HG03097 (cell line): Measurements from ENCODE around the gene KDM7A.

ENCODE experiments used
- ATAC-seq: cut with Tn5 transposase; IDR thresholded peaks from one replicate; pipeline ENCODE4 v1.9.1; 2021; ENCODE audit not compliant: unreplicated experiment, low FRiP score

KDM7A gene, protein sequence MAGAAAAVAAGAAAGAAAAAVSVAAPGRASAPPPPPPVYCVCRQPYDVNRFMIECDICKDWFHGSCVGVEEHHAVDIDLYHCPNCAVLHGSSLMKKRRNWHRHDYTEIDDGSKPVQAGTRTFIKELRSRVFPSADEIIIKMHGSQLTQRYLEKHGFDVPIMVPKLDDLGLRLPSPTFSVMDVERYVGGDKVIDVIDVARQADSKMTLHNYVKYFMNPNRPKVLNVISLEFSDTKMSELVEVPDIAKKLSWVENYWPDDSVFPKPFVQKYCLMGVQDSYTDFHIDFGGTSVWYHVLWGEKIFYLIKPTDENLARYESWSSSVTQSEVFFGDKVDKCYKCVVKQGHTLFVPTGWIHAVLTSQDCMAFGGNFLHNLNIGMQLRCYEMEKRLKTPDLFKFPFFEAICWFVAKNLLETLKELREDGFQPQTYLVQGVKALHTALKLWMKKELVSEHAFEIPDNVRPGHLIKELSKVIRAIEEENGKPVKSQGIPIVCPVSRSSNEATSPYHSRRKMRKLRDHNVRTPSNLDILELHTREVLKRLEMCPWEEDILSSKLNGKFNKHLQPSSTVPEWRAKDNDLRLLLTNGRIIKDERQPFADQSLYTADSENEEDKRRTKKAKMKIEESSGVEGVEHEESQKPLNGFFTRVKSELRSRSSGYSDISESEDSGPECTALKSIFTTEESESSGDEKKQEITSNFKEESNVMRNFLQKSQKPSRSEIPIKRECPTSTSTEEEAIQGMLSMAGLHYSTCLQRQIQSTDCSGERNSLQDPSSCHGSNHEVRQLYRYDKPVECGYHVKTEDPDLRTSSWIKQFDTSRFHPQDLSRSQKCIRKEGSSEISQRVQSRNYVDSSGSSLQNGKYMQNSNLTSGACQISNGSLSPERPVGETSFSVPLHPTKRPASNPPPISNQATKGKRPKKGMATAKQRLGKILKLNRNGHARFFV

DNA sequence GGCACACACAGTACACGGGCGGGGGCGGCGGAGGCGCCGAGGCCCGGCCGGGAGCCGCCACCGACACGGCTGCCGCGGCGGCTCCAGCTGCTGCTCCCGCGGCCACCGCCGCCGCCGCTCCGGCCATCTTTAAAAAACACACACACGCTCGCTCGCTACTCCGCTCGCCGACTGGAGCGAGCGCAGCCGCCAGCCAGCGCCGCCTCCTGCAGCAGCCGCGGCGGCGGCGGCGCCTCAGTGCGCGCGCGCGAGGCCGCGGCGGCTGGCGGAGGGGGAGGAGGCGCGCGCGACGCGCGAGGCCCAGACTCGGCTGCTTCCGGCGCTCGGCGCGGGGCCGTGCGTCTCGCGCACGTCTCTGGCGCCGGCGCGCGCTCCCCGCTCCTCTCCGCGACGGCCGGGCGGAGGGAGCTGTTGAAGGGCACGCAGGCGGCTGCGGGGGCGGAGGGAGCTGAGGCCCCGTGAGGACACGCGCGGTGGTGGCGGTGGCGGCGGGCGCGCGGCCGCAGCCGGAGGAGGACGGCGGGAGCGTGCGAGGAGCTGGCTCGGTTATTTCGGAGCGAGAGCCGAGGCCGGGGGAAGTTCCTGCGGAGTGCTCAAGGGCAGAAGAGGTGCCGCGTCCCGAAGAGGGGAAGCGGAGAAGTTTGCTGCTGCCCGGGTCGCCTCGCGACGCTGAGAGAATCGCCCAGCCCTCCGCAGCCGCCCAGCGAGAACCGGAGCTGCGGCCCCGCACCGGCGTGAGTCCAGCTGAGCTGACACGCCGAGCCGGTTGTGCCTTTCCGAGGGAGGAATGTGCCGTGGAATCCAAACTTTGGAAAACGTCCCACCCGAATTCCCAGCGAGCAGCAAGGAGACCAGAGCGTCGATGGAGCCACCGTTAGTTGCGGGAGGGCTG, at the start of gene KDM7A:
Gene KDM7A, minus strand, starts transcription at position 173 of the 892 bp plus-strand sequence. Its CDS starts 46 bp downstream, at position 127.
- ATAC-seq: peak; percentile 72

DNA sequence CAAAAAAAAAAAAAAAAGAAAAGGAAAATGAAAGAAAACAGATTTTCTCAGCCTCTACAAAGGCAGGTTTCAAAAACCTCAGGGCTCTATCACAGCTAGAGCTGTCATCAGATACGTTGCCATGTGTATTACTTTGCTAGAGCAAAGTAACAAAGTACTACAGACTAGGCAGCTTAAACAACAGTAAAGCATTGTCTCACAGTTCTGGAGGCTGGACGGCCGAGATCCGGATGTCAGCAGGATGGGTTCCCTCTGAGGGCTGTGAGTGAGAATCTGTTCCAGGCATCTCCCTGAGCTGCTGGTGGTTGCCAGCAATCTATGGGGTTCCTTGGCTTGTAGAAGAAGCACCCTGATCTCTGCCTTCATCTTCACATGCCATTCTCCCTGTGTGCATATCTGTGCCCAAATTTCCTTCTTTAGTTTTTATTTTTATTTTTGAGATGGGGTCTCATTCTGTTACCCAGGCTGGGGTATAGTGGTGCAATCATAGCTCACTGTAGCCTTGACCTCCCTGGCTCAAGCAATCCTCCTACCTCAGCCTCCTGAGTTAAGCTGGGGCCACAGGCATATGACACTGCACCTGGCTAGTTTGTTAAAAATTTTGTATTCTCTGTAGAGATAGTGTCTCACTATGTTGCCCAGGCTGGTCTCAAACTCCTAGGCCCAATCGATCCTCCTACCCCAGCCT, 48.9 kb upstream of the KDM7A start:
- ATAC-seq: no peak

DNA sequence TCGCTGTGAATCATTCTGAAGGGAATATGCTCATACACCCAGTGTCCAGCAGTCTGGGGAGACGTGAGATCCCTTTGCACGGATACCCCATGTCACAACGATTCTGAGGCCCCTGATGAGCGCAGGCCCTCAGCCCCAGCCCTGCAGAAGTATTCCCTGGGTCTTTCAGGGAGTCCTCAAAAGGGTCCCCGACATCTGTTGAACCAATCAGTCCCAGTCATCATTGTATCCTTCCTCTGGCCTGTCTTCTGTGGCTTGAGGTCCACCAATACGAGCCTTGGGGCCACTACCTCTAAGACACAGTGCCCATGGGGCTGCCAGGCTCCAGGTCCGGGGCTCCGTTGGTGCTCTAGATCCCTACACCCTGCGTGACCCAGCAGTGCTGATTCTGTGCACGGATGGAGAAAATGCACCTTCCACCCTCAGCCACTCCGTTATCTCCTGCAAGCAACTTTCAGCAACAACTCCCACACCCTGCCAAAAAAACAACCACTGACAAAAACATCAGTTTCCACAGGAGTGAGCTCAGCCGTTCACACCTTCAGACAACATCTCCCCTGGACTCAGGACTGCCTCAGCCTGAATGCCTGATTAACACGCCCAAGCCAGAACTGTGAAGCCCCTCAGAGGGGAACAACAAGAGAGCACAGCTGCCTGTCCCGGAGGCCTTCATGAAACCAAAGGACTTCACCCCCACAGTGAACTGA, 46.9 kb upstream of the KDM7A start:
- no peak for ATAC-seq

DNA sequence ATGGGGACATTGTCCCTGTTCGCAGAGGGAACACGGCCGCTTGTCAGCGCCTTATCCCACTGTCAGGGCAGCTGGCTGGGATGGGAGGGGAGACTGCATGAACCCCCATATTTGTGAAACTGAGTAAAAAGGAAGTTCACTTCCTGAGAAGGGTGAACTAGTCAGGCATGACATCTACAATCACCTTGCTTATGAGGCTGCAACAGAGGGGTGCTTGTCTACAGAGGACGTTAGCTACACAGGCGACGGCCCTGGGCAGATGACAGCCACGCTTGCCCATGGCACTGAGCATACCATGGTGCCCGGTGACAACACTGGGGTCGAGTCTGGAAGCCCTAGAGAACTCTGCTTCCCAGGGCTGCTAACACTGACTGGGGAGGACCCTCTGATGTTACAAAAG, 46.0 kb upstream of the KDM7A start:
- ATAC-seq: no peak

DNA sequence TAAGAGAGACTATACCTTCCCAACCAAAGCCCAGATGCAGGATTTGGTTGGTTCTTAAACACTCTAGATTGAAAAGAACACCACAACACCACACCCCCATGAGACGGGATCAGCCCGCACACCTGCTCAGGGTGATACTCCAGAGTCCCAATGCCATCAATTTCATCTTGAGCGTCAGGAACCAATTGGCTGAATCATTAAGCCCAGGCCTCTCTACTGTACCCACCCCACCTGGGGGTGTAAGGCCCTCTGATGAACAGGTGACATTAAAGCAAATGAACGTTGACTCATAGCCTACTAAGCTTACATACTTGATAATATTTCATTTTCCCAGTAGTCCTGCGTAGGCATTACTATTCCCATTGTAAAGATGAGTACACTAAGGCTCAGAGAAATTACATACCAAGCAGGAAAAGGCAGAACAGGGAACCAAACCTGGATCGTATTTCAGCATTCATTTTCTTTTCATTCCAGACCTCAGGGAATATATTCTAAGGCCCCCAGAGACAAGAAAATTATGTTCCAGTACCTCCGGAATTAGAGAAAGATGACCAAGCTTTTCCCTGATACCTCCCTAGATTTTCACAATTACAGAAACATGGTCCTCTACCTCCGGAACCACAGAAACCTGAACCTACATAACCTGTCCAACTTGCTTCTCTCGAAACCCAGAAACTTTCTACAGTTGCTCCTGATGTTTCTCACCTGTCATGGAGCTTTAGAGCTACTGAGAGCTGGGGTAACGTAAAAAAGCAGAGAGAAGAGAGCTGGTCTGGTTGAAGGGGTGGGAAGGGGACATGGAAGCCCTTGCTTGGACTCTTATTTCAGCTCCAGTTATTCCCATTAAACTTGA, 43.1 kb upstream of the KDM7A start:
- no peak for ATAC-seq

DNA sequence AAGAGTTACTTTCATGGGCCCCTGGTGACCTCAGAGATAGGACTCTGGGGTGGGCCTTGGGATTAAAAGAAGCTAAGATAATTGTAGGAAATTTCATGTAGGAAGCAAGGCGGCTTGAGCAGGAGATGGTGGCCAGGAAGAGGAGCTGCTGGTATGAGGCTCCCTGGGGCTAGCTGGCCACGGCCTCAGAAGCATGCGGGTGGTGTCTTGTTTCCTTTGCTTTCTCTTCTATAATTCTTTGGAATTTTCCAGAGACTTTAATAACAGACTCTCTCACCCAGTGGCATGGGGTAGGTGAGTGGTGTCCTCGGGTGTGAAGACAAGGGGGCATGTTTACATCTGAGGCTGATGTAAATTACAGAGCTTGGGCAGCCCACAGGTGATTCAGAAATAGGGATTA, 41.9 kb upstream of the KDM7A start:
- ATAC-seq: no peak

DNA sequence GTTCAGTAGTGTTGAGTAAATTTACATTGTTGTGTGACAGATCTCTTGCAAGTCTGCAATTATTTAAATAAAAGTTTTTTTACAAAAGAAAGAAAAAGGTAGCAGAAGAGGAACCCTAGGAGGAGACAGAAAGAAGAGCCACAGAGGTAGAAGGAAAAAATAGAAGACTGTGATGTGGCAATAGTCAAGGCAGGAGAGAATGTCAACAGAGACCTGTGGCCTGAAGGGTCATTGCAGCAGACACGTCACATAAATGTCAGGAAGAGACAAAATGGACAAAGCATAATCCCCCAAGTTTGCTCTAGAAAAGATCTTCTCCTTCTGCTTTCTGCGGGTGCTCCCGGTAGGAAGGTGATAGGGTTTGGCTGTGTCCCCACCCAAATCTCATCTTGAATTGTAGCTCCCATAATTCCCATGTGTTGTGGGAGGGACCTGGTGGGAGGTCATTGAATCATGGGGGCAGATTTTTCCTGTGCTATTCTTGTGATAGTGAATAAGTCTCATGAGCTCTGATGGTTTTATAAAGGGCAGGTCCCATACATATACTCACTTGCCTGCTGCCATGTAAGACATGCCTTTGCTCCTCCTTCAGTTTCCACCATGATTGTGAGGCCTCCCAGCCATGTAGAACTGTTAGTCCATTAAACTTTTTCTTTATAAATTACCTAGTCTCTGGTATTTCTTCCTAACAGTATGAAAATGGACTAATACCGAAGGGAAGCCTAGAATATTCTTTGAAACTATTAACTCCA, 41.1 kb upstream of the KDM7A start:
- no peak for ATAC-seq

DNA sequence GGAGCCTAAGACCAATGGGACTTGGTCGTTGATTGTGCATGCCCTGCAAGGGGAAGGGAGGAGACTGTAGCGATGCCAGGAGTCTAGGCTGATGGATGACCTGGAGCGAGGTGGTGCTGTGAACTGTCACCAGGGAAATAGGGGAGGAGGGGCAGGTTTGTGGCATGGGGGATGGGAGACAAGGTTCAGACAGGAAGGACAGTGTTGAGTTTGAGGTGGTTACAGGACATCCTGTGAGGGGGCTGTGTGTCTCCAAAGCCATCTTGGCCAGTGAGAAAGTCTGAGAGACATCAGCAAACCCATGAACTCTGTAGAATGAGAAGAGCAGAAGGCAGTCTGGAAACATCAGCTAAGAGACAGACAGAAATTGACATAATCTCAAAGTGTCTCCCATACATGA, 38.5 kb upstream of the KDM7A start:
- ATAC-seq: no peak

DNA sequence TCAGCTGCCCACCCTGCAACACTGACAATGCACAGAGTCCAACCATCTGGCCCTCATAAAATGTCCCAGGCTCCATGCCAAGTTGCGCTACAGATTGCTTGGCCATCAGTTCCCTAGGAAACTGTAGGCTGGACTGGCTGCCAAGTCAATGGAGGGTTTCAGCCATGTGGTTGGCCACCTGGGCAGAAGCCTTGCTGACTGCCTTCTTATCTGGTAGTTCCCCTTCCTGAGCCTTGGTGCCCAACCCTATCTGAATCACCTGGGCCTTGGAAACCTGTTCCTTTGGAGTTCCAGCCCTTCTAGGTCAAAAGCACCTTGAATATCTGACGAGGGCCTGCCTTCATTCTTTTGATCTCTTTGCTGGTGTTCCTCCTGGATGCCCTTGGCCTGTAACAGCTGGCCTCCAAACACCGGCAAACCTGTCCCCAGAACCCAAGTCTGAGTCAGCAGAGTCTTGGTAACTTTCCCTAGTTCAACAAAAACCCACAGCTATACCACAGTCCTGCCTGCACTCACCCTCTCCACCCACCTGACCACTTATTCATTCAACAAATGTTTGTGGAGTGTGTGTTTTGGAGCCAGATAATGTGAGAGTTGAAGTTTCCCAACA, 37.4 kb upstream of the KDM7A start:
- no peak for ATAC-seq

DNA sequence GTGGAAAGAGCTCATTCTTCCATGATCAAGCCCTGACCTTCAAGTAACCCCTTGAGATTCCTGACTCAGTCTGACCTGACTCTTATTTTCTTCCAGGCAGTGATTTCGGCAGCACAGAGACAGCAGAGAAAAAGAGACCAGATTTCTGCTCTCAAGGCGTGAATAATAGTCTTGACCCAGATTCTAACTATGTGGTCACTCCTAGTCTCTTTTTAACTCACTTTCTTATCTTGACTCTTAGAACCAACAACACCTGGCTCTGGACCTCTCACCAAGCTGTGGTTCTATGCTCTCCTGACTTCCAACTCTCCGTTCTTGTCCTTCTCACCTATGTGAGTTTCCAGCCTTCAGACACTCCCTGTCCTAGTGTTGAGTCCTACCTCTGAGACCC, 36.9 kb upstream of the KDM7A start:
- no peak for ATAC-seq

DNA sequence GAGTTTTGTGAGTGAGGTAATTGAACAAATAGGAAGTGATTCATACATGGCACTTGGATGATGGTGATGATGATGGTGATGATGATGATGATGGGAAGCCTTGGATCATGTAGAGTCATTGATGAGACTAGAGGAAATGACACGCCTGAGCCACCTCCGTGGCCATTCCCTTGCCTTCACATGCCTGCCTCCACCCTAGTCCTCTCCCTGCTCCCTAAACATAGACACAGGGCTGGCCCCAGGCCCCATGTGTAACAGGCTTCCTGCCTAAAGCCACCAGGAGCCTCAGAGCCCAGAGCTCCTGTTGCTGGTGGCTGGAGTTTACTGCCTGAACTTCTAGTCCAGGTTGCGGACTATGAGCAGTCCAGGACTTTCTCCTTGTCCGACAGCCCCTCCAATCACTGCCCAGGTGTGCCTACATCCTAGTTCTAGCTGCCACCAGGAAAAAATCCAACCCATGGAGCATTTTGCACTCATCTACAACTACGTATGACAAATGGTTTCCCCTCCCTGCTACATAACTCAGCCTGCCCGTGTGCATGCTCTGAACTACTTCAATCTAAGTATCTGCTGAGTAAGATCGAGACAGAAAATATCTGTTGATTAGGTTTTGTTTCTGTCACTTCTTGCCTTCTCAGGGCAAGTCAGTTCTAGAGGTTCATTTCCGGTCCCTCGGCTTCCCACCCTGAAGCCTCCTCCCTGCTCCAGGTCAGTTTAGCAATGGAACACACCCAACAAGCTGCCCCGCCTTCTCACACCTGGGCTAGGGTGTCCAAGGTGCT, 35.5 kb upstream of the KDM7A start:
- peak; percentile 53 for ATAC-seq

DNA sequence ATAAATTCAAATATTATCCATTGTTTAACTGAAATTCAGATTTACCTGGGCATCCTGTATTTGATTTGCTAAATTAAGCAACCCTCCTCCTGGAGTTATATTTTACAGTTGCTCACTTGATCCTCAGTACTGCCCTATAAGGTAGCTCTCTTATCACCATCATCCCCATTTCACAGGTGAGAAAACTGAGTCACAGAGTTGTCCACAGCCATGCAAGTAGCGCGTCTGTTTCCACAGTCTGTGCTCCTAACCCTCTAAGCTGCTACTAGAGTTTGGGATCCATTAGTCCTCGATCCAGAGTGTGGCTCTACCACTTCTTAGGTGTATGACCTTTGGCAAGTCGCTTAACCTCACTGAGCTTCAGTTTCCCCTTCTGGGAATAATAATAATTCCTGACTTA, 34.9 kb upstream of the KDM7A start:
- no peak for ATAC-seq

DNA sequence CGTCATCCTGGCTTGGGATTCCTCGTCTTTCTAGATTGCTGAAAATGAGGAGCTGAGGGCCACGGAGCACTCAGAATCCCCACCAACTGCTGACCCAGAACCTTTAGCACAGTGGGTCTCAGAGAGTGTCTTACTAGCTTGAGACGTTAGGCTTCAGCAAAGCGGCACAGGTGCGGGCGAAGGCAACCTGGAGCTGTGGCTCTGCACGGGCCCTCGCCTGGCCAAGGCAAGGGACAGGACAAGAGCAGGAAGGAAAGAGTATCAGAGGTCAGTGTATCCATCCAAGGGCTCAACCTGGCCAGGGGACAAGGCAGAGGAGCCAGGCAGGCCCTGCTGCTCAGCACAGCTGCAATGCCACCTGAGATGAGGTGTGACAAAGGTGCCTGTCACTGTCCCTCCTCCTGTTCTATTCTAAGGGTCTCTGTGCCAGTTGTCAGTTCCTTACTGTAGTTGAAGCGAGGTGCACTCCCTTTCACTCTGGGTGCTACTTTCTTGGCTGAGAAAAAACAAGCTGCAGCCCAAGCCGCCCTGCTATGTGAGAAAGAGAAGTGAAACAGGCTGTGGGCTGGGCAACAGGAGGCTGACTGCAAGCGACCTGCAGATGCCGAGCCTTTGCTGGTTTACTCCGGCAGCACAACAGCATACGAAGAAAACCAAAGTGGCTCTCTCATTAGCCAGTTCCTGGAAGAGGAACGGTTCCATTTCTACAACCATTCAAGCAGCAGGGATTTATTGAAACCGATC, 33.3 kb upstream of the KDM7A start:
- ATAC-seq: peak; percentile 92

DNA sequence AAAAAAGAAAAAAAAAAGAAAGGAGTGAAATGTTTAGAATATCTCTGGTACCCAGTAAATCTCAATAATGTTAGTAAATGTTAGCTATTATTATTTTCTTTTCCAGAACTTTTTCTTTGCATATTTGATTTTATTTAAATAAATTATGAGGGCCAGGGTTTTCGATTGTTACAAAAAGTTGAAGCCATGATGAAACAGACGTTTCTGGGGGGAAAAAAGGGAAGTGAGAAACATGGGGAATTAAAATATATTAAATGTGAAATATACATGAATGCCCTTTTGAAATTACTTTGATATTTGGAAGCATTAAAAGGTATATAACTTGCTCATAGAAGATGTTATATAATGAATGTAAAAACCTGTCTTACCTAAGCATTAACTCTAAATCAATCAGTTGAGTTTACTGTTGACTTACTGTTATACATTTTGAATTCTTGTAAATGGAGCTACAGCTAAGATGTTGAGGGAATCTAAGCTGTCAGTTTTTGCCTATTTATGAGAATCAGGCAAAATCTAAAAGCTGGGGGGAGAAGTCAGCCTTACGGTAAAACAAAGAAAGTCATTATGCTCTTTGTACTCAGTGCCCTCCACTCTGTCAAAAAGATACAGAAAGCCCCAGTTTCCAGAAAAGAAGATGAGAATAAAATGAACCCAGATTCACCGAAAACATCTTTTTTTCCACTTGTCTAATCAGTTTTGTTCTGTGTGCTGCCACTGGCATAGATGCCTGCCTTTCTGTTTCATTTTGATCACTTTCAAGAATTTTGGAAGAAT, 30.0 kb upstream of the KDM7A start:
- ATAC-seq: no peak

DNA sequence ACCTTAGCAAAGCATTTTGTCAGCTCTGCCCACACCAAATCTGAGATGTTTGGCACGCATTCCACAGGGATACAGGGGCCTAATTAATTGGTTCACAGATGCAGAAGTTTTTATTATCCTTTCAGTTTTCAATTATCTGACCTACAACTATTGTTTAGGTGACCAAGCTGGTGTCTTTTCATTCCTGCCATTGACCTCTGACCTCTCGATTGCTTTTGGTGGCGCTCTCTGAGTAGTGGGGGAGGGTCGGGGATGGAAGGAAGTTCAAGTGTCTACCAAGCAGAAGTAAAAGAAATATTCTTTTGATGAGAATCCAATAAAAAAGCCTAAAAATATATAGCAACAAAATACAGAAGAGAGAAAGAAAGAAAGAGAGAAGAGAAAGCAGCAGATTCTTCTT, 28.8 kb upstream of the KDM7A start:
- ATAC-seq: no peak
